GM21447 (cell line): Measurements from ENCODE around the gene ZDHHC1.
"Not testable (repeated sequence)": the region's sequence is repeated elsewhere in the genome, so short reads cannot be mapped to it uniquely, and the experiment has no call there.

Experiments used
- ATAC-seq: cut with Tn5 transposase; IDR thresholded peaks from one replicate; pipeline ENCODE4 v1.9.1; 2021; ENCODE audit not compliant: unreplicated experiment

Gene ZDHHC1

DNA sequence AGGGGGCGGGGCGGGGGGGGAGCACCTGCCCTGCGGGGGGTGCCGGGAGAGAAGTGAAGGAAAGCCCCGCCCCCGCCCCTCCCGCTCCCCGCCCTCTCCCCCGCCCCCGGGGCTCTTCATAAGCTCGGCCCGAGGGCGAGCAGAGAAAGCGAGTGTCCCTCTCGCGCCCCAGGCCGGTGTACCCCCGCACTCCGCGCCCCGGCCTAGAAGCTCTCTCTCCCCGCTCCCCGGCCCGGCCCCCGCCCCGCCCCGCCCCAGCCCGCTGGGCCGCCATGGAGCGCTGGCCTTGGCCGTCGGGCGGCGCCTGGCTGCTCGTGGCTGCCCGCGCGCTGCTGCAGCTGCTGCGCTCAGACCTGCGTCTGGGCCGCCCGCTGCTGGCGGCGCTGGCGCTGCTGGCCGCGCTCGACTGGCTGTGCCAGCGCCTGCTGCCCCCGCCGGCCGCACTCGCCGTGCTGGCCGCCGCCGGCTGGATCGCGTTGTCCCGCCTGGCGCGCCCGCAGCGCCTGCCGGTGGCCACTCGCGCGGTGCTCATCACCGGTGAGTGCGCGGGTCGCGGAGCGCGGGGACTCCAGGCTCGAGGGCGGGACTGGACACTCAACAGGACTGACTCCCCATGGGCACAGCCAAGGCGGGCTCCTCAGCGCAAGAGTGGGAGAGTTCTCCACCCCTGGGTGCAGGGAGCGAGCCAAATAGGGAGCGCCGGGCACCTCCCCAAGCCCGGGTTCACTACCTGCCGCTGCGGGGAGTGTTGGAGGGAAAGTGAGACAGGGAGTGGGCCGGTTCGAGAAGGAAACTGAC is 14.9 kb upstream of the ZDHHC1 start, which contains the start of gene HSD11B2:
HSD11B2 (plus strand) TSS at position 145 of the 798 bp plus-strand sequence; CDS start at position 273, 128 bp downstream.
- ATAC-seq = no peak

DNA sequence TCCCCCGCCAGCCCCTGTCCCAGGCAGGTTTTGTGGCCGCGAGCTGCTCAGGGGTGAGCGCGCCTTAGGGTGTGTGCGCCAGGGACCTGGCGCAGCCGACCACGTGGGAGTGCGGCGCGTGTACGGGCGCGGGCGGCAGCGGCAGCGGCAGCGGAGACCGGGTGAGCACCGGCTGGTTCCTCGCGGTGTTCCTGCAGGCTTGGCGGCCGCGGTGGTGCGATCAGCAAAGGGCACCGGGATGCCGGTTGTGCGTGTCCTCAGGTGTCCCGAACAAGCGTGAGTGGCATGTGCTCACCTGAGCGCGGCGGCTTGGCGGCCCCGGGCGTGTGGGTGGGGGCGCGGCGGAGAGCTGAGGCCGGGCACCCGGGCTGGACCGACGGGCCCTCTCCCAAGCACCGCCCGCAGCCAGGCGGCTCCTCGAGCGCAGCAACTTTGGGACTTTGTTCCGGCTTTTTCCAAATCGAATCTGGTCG is 14.3 kb upstream of the ZDHHC1 start:
- ATAC-seq = no peak

DNA sequence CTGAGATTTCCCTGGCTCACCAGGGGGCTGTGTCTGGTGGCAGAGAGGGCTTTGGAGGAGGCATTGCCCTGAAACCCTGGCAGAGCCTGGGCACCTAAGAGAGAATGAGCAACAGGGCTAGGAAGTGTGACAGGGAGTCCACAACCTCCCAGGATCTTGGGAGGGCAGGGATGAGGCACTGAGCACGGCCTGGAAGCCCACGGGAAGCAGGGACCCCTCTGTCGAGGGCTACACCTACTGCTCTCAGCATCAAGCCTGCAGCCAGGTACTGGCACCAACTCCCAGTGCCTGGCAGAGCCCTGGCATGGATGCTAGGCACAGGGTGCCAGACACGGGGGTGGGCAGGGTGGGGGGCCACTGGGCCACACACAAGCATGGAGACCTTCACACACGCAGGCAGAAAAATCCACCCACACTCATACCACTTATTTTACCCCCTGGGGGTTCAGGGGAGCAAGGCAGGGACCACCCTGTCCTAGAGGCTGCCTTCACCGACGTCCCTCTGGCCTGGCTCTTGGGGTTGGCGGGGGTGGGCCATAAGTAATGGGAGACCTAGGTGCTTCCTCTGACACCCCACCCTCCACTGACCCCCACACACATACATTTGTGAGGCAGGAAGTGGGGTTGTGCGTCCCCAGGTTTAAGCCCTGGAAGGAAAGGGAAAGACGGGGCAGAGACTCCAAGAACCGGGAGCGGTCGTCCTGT is 13.7 kb upstream of the ZDHHC1 start:
- no peak for ATAC-seq

DNA sequence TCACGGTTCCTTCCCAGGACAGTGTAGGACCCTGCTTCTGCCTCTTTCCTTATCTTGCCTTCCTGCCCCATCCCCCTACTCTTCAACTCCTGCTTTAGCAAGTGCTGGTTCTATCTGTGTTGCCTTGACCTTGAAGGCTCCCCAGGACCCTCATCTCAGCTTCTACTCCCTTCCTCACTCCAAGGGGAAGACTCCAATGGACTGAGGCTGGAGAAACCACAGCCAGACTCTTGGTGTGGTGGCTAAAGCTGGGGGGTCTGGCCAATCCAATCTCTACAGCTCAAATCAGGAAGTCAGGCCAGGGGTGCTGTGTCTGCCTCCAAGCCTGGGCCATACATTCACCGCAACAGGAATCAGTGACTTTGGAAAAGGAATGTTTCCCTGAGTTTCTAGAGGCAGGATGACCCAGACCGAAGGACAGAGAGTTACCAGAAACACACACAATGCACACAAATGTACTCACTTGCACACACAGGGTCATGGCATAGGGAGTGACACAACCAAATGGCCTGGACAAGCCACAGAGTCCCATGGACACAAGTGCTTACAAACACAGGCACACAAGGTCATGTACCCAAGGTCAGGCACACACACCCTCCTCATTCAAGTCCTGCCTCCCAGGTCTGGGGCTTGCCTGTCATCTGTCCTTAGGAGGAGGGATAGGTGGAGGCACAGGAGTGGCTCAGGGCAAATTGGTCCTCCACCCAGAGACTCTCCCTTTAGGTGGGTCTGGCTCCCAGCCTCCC is 12.9 kb upstream of the ZDHHC1 start:
- ATAC-seq = no peak

DNA sequence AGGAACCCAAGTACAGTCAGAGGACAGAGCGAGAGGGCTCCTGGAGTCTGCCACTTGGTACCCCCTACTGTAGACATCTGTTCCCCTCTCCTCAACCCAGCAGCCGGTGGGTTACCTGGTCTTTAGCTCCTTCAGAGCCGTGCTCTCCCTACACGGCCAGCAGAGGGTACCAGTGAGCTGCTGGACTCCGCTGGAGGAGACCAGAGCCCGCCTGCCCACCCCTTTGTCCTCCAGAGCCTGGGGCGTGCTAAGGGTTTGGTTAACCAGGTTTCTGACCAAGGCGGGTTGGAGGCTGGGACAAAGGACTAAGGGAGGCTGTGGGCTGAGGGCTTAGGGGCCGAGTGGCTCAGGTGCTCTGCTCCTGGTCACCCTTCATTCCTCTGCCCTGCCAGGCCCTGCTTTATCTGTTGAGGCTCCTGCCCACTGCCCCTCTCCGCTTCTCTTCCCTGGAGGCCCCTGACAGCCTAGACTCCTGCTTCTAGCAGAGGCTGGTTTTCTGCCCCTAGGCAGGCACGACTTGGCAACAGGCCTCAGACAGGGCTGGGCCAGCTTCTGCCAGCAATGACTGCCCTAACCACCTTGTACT is 12.0 kb upstream of the ZDHHC1 start:
- no peak for ATAC-seq

DNA sequence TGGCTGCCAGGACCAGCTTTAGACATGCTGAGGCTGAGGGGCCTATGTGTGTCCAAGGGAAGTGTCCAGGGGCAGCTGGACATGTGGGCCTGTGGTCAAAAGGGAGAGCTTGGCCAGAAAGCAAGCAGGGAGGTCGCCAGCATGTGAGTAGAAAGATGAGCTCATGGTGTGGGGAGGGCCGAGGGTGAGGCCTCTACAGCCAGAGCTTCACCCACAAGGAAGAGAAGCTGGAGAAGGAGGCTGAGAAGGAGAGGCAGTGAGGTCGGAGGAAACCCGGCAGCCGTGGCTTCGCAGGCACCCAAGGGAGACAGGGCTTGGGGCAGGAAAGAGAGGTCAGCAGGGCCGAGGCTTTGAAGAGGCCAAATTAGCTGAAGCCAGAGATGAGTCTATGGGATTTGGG is 10.7 kb upstream of the ZDHHC1 start:
- ATAC-seq = no peak

DNA sequence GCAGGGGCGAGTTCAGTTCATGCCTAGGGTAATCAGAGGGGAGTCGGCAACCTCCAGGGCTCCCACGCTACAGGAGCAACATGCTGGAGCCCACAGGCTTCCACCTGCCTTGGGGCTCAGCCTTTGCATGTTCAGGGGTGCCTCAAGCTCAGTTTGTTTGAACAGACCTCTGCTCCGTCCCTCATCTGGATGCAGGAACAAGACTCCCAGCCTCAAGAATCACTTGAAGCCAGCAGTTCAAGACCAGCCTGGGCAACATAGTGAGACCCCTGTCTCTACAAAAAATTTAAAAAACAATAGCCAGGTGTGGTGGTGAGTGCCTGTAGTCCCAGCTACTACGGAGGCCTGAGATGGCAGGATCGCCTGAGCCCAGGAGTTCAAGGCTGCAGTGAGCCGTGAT is 9.7 kb upstream of the ZDHHC1 start:
- ATAC-seq = no peak

DNA sequence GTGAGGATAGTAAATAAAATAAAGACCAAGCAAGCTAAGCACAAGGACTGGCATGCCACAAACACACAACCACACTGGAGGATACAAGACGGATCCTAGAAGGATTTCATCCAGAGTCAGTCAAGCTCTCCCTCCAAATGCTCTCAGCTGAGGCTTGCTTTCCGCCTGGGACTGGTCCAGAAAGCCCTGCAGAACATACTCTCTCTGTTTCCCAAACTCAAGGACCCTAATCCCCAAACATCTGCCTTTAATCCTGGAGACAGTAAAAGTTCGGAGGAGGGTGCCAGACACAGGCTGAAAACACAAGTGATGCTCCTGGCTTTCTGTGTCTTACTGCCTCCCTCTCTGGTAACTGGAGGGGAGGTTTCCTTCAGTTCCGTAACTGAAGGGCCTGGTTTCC is 9.3 kb upstream of the ZDHHC1 start:
- ATAC-seq = no peak

DNA sequence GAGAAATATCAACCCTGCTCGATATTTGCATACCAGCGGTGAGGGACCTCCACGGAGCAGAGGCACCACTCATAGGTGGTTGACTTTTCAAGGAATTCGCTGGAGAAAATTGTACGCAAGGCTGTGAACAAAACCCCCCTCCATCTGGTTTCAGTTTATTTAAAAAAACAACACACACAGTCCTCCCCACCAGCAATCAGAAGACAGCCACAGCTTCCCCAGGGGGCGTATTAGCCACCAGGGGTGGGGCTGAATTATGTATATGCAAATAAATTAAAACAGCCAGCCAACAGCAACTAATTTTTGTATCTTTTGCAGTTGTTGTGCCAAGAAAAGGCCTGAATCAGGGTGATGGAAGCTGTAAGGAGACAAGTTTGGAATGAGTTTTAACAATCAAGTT is 8.8 kb upstream of the ZDHHC1 start:
- ATAC-seq = no peak

DNA sequence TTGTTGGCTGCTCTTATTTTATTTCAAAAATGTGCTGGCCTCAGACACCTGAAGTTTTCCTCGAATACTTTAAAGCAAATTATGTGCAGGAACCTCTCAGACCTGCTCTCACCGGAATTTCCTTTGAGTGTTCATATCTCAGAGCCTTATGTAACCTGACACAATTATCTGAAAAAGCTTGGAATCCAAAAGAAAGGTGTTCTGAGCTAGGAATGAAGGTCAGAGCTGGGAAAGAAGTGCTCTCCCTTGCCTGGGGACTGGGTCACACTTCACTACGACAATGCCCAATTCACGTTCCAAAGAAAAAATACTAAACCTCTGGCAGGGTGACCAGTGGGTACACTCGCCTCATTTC is 8.0 kb upstream of the ZDHHC1 start:
- ATAC-seq = no peak

DNA sequence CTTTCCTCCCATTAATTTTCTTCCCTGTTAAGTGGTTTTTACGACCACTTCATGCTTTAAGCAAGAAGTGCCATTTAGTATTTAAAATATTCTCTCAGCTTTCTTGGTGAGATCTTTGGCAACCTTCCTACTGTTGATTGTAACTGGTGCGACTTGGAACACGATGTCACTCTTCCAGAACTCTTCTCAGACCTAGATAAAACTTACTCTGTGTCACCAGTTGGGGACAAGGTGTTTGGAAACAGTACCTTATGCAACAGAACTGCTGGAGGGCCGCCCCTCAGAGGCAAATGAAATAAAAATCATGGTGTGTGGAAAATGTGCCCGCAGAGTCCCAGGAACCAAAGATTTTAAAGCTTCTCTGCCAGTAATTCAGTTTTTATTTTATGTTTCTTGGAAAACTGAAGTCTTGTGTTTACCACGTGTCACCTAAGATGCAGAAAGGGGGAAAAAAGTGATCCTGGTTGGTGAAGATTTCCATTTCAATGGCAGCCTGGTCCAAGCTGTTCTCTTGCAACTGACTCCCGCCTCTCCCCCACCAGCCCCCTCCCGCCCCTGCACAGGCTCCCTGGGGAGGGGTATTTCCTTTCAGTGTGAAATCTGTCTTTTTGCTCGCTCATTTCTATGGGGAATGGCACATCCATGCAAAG is 7.5 kb upstream of the ZDHHC1 start:
- no peak for ATAC-seq

DNA sequence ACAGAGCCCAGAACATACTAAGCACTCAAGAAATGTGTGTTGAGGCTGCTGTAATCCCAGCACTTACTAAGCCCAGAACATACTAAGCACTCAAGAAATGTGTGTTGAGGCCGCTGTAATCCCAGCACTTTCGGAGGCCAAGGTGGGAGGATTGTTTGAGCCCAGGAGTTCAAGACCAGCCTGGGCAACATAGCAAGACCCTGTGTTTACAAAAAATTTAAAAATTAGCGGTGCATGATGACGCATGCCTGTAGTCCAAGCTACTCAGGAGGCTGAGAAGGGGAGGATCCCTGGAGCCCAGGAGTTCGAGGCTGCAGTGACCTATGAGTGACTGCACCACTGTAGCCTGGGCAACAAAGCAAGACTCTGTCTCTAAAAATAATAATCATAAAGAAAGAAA is 6.7 kb upstream of the ZDHHC1 start:
- no peak for ATAC-seq

DNA sequence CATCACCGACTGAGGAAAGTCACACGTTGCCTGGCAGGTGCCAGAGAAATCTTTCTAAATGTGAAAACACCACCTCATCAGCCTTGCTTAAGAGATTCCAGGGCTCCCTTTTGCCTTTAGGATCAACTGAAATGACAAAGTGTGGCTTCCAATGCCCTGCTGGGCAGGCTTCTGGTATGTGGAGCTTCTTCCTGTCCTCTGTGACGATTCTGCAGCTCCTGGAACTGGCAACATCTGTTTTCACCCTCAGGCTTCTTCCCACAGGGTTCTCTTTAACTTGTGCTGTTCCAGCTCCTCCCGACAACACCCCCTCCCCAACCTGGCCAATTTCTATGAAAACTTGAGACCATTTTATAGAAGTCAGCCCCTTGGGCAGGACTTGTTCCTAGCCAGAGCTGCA is 4.8 kb upstream of the ZDHHC1 start:
- ATAC-seq = no peak

DNA sequence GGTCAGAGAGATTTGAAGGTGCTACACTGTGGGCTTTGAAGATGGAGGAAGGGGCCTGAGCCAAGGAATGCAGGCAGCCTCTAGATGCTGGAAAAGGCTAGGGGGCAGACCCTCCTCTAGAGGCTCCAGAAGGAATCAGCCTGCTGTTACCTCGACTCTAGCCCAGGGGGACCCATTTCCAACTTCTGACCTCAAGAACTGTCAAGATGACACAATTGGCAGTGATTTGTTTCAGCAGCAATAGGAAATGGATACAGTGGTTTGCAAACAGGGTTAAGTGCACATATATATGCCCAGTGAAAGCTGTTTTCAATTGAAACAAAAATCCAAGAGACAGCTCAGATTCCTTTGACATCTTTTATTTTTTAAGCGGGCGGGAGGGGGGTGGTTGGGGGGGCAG is 3.7 kb upstream of the ZDHHC1 start:
- ATAC-seq = no peak

DNA sequence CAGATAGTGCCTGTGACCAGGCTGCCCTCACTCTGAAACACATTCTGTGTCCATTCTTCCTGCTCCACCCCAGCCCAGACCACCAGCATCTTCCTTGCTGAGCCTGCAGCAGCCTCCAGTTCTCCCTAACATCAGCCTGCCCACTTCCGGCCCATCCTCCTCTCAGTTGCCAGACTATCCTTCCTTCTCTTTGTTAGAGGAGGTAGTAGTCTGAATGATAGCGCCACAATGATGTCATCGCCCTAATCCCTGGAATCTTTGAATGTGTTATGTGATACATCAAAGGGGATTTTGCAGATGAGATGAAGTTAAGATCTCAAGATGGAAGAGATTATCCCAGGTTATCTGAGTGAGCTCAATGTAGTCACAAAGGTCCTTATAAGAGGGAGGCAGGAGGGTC is 3.2 kb upstream of the ZDHHC1 start:
- no peak for ATAC-seq

DNA sequence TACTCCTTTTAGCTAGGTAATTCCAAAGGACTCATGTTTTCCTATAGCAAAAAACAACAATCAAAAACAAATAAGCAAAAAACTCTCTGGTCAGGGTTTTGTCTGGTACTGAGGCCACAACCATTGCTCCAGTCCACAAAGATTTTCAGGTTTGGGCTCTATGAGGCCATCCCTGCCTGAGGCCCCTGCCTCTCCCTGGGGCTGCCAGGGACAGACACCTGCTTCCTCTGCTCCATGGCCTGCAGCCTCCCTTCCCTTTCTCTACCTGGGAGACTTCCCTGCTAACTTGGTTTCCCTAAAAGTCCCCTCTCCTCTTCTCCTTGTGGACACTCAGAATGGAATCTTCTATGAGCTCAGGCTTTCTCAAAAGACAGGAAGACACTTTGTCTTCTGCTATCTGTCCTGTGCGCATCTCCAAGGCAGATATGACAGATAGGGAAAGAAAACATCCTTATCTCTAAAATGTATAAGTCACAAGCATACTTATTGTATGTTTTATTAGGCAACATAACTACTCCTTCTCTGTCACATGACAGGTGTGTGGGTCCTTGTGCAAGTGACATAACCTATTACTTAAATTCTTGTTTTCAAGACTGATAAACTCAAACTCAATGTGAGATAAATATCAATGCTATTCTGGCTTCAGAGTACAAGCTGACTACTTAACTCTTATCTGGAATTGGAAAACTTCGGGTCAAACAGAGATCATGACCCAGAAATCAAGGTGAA is 1.2 kb upstream of the ZDHHC1 start:
- no peak for ATAC-seq

DNA sequence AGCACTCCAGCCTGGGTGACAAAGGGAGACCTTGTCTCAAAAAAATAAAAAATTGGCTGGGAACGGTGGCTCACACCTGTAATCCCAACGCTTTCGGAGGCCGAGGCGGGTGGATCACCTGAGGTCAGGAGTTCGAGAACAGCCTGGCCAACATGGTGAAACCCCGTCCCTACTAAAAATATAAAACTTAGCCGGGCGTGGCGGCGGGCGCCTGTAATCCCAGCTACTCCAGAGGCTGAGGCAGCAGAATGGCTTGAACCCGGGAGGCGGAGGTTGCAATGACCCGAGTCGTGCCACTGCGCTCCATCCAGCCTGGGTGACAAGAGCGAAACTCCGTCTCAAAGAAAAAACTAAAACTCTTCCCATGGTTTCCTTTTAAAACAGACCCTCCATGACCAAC is 856 bp downstream of the ZDHHC1 start:
- not testable (repeated sequence) for ATAC-seq

DNA sequence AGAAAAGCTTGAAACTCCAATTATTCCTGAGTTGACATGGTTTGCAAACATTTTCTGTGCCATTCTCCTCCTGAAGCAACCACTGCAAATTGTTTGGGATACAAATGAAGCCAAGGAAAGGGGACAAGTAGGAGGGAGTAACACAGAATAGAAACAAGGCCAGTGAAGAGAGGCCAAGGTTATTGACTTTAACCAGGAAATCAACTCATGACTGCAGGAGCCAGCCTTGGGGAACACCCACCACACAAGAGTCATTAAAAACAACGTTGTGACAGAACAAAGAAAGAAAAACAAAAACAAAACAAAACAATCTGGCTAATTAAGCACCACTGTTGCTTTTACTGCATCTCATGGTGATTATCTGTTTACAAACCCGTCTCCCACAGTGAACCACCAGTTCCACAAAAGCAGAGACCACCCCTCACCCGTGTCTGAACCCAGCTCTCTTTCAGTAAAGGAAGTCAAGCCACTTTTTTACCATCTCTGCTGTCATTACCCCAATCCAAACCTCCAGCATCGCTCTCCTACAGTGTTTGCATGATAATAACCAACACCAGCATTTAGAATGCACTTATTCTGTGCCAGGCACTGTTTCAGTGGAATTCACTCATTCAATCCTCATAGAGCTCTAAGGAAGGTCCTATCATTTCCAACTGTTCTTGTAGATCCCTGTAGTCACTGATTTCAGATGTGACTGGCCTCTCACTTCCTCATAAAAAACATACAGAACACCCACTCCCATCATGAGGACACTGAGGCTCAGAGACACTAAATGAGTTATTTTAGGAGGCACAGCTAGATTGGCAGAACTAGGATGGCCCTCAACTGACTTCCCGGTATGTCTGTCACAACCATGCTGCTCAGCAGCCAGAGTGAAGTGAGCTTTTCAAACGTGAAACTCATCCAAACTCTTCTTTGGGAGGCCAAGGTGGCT is 2.0 kb downstream of the ZDHHC1 start:
- ATAC-seq = no peak

DNA sequence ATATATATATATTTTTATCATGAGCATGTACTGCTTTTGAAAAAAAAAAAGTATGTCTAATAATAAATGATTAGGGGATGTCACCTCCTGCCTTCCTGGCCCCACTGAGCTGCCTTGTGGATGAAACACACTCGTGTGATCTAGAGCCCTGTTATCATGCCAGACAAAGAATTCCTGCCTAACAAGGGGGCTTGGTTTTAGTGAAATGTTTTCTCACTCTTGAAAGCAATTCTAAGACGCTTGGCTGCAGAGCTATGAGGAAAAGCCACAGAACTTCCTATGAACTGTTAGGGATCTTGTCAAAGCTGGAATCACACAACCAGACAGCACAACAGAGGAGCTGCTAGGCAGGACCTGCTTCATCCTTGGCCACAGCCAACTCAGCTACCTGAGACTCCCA is 4.0 kb downstream of the ZDHHC1 start:
- ATAC-seq = no peak
